Omental fat pad (tissue), 4 donors: ENCODE measurements around the gene CAPN3. TPM values are rescaled to one million over a fixed set of nuclear protein-coding genes. Genes with fewer than 3 reads are reported as not detected.

Experiments
- ATAC-seq: fragments of 150-250 bp; one replicate; pipeline ENCODE4 v1.9.1; 2016; ENCODE audit warnings: mild to moderate bottlenecking, moderate library complexity; ENCODE audit not compliant: low FRiP score
- DNase-seq: peaks from one replicate; pipeline ENCODE4 v3.0.0-alpha.2; 2019; ENCODE audit warnings: low spot score
- CTCF ChIP-seq, 3 donors: fragments of 450-650 bp; IDR thresholded peaks; one replicate each; pipeline ENCODE4 v1.5.1; 2016 to 2017; ENCODE audit warnings: antibody characterized with exemption in 3 of 3, mild to moderate bottlenecking in 3 of 3, moderate library complexity in 2 of 3
- total RNA-seq, 4 donors: library from RNA; depleted of rRNA; stranded (reverse); fragments of >200 nt; gene quantifications; one replicate each; pipeline ENCODE4 v1.1.0, GENCODE V29; 2016

CAPN3 gene
- total RNA-seq, 4 donors from 2014 or later, result 7.5 to 25.4 (median 10.4) TPM

GRCh38 chr15:42374810-42375209, 15.5 kb downstream of the CAPN3 start:
- ATAC-seq, result no peak
- DNase-seq, result no peak
- TF ChIP-seq CTCF (IDR thresholded peaks at IDR 0.05), result no peak

GRCh38 chr15:42375252-42375651, 16.0 kb downstream of the CAPN3 start:
- no peak for DNase-seq
- no peak for TF ChIP-seq CTCF (IDR thresholded peaks at IDR 0.05)
- ATAC-seq, result no peak

GRCh38 chr15:42375941-42376340, 16.6 kb downstream of the CAPN3 start:
- no peak for DNase-seq
- ATAC-seq, result no peak
- no peak for TF ChIP-seq CTCF (IDR thresholded peaks at IDR 0.05)

GRCh38 chr15:42378011-42378410, 18.7 kb downstream of the CAPN3 start:
- no peak for TF ChIP-seq CTCF (IDR thresholded peaks at IDR 0.05)
- DNase-seq (no peak), ATAC-seq (no peak)

- no peak for TF ChIP-seq CTCF (IDR thresholded peaks at IDR 0.05)
- DNase-seq, result no peak
- ATAC-seq, result no peak
Observed at GRCh38 chr15:42384597-42384996, 25.3 kb downstream of the CAPN3 start.

- TF ChIP-seq CTCF (IDR thresholded peaks at IDR 0.05), result no peak
- DNase-seq (no peak), ATAC-seq (no peak)
Observed at GRCh38 chr15:42385206-42385979, 26.1 kb downstream of the CAPN3 start.
